Chondrocyte (in vitro differentiated cells): ENCODE measurements around the gene SLC6A7. TPM values are rescaled to one million over a fixed set of nuclear protein-coding genes. Genes with fewer than 3 reads are reported as not detected.

Source experiments
- DNase-seq: peaks from one replicate; pipeline ENCODE4 v3.0.0; 2021; ENCODE audit warnings: mixed read lengths, low spot score
- H3K27ac Mint-ChIP-seq: one replicate; pipeline ENCODE4 v1.8.0; 2021; ENCODE audit warnings: mild to moderate bottlenecking, moderate library complexity, mixed read lengths; ENCODE audit not compliant: unreplicated experiment
- H3K27me3 Mint-ChIP-seq: 2 replicates; pipeline ENCODE4 v1.8.0; 2021; ENCODE audit warnings: low read depth, mixed read lengths
- H3K36me3 Mint-ChIP-seq: 2 replicates; pipeline ENCODE4 v1.8.0; 2021; ENCODE audit warnings: low read depth, mixed read lengths
- H3K4me1 Mint-ChIP-seq: 2 replicates; pipeline ENCODE4 v1.8.0; 2021; ENCODE audit warnings: low read depth, mild to moderate bottlenecking, mixed read lengths
- H3K4me3 Mint-ChIP-seq: one replicate; pipeline ENCODE4 v1.8.0; 2021; ENCODE audit warnings: mild to moderate bottlenecking, moderate library complexity, mixed read lengths; ENCODE audit not compliant: unreplicated experiment
- H3K9me3 Mint-ChIP-seq: 2 replicates; pipeline ENCODE4 v1.8.0; 2021; ENCODE audit warnings: low read depth, mixed read lengths
- total RNA-seq: library from RNA; stranded (reverse); gene quantifications from 3 replicates; pipeline ENCODE4 v1.2.1, GENCODE V29; 2021
- TF ChIP-seq, protein P1 (sequence below): fragments of 200-600 bp; sonication (generic); IDR thresholded peaks from 2 replicates; pipeline ENCODE4 v1.5.0; 2021; ENCODE audit warnings: antibody characterized with exemption, mild to moderate bottlenecking, moderate library complexity

Gene SLC6A7
- total RNA-seq, 1 donor from 2014 or later, result not detected

DNA sequence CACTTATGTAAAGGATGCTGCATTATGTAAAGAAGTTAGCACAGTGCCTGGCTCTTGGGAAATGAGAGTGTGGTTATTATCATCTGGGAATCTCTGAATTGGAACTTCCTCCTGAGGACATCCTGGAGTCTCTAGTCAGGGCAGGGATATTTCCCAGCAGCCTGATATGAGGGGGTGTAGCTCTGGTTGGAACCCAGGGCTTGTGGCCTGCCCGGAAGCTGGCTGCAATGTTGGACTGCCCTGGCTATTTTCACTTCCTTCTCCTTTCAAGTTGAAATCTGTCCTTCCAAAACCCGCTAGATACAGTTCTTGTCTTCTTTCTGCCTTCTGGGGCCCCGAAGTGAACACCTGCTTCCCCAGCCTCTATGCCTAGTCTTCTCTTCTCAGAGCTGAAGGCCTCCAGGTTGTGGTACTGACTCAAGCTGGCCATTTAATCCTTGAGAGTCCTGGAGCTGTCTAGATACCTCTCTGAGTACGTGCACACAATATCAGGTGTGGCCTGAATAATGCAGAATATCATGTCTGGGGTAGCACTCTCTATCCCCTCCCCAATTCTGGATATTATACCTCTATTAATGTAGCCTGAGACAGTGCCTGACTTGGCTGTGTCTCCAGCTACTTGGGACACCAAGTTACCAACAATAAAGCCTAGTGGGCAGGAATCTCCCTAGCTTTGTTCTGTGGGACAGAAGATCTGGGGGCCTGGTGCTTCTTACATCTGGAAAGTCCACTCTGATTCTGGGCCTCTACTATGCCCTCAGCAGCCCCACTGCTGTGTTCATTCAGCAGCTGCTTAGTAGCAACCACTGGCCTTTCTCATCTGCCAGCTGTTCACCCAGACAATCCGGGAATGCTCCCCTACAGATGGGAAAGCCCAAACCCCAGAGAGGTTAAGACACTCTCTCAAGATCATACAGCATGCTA is 45.0 kb downstream of the SLC6A7 start:
- TF ChIP-seq, protein P1, sequence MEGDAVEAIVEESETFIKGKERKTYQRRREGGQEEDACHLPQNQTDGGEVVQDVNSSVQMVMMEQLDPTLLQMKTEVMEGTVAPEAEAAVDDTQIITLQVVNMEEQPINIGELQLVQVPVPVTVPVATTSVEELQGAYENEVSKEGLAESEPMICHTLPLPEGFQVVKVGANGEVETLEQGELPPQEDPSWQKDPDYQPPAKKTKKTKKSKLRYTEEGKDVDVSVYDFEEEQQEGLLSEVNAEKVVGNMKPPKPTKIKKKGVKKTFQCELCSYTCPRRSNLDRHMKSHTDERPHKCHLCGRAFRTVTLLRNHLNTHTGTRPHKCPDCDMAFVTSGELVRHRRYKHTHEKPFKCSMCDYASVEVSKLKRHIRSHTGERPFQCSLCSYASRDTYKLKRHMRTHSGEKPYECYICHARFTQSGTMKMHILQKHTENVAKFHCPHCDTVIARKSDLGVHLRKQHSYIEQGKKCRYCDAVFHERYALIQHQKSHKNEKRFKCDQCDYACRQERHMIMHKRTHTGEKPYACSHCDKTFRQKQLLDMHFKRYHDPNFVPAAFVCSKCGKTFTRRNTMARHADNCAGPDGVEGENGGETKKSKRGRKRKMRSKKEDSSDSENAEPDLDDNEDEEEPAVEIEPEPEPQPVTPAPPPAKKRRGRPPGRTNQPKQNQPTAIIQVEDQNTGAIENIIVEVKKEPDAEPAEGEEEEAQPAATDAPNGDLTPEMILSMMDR, result no peak
- Mint-ChIP-seq H3K36me3 (no peaks in the 10 kb centered on the region), H3K9me3 (no peaks in the 10 kb centered on the region), H3K4me1 (no peaks in the 10 kb centered on the region), H3K4me3 (no peak overlapping the region), H3K27me3 (no peaks in the 10 kb centered on the region), H3K27ac (no peak overlapping the region)
- no peak for DNase-seq

DNA sequence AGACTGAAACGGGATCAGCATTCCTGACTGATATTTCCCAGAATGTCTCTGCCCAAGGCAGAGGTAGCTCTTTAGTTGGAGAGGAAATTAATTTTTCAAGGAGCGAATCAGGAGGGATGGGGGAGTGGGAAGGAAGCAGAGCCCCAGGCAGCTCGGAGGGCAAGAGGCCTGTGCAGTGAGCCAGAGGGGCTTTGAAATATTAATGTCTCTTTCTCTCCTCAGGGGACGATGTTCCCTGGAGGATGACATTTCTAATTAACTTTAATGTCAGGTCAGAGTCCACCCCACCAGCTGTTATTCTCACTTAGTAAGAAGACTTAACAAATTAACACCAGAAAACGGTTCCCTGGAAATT is 45.6 kb downstream of the SLC6A7 start:
- no peak overlapping the region for H3K27ac Mint-ChIP-seq
- TF ChIP-seq, protein P1, result no peak
- DNase-seq, result no peak
- no peaks in the 10 kb centered on the region for H3K27me3 Mint-ChIP-seq
- no peaks in the 10 kb centered on the region for H3K9me3 Mint-ChIP-seq
- H3K4me3 Mint-ChIP-seq, result no peak overlapping the region
- no peaks in the 10 kb centered on the region for H3K4me1 Mint-ChIP-seq
- no peaks in the 10 kb centered on the region for H3K36me3 Mint-ChIP-seq

DNA sequence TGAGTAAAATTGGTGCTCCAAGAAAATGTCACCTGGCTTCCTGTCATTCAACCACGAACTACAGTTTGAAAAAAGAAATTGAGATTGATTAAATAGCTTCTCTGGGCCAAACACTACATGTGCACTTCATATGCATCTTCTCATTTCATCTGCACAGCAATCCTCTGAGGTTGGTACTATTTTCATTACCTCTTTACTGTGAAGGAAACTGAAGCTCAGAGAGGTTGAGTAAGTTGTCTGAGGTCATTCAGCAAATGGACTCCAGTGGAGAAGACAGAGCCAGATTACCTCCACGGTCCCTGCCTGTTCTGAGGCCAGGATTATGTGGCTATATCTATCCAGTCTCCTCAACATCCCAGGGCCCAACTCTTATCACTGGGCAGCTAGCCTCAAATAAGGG is 46.5 kb downstream of the SLC6A7 start:
- Mint-ChIP-seq H3K9me3 (no peaks in the 10 kb centered on the region), H3K27me3 (peaks cover under 1% of the 10 kb centered on the region), H3K4me1 (no peaks in the 10 kb centered on the region), H3K36me3 (no peaks in the 10 kb centered on the region), H3K4me3 (no peak overlapping the region), H3K27ac (no peak overlapping the region)
- TF ChIP-seq, protein P1, result no peak
- no peak for DNase-seq

DNA sequence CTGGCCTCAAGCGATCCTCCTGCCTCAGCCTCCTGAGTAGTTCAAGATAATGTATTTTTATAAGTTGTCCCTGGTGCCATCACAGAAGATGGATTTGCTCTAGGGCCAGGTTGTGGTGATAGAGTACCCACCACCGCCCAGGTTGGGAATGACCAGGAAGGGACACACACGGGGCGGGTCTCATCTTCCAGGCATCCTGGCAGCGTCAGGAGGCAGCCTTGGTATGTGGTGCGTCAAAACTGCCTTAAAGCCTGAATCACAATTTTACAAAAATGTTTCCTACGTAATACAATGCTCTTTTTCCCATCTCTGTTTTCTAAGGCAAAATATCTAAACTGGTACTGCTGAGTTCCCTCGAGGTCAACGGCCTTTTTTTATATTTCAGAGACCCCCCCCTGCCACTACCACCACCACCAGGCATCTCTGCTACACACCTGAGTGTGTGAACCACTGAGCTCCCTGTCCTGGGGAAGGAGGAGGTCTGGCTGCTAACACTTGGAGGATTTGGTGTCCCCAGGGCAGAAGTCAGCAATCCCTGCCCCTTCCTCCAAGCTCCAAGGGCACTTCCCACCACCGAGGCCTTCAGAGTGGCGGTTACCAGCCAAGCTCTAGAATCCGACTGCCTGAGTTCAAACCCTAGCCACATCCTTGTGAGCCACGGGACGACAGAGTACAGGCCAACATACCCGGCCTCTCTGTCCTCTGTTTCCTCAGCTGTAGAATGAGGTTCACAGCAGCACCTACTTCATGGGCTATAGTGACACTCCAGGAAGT is 47.3 kb downstream of the SLC6A7 start:
- Mint-ChIP-seq H3K27me3 (peaks cover 6% of the 10 kb centered on the region), H3K4me1 (no peaks in the 10 kb centered on the region), H3K9me3 (no peaks in the 10 kb centered on the region), H3K27ac (no peak overlapping the region), H3K4me3 (no peak overlapping the region), H3K36me3 (no peaks in the 10 kb centered on the region)
- TF ChIP-seq, protein P1, result no peak
- no peak for DNase-seq

DNA sequence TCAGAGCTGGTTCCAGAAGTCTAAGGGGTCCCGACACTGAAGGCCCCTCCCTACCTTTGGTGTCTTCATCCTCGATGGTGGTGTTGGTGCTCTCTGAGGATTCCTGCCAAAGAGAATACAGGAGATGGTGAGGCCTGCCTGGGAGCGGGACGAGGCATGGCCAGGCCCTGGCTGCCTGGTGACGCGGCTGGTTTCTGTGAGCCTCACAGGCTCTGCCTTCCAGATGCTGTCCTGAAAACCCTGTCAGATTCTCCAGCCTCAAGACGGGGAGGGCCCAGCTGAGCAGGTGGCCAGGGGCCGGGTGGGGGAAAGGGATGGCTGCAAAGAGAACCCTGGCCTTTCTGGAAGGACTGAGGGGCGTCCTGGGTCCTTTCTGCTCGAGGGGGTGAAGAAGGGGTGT is 48.8 kb downstream of the SLC6A7 start:
- H3K9me3 Mint-ChIP-seq, result no peaks in the 10 kb centered on the region
- H3K27me3 Mint-ChIP-seq, result peaks cover 8% of the 10 kb centered on the region
- no peaks in the 10 kb centered on the region for H3K4me1 Mint-ChIP-seq
- no peak overlapping the region for H3K4me3 Mint-ChIP-seq
- H3K36me3 Mint-ChIP-seq, result peaks cover 2% of the 10 kb centered on the region
- no peak for DNase-seq
- TF ChIP-seq, protein P1, result no peak
- no peak overlapping the region for H3K27ac Mint-ChIP-seq
